Measurements from ENCODE around the gene LDLRAD1. TPM values are rescaled to one million over a fixed set of nuclear protein-coding genes. Genes with fewer than 3 reads are reported as not detected.
"Not testable (repeated sequence)": the region's sequence is repeated elsewhere in the genome, so short reads cannot be mapped to it uniquely, and the experiment has no call there.

The LDLRAD1 gene
- total and polyA plus RNA-seq, 8 donors: 0.12 to 0.40 TPM; not detected in 6

DNA sequence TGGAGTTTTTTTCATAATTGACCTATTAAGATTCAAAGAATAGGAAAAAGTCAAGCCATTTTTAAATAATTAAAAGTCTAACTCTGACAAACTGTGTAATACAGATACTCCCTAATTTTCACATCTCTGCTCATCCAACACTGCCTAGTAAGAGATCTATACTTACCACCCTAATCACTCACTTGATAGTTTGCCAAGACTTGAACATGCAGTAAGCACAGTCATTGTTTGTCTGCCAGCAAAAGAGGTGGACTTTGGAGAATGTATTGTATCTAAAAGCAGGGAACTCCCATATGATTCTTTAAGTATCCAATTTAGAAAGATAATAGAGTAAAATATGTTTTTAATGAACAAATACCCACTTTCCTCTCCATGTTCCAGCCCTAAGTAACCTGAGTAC lies 19.5 kb upstream of the LDLRAD1 start:
- H3K9me3 ChIP-seq: no peaks in the 10 kb centered on the region
- no peak for DNase-seq
- no peak overlapping the region for H3K4me3 ChIP-seq
- H3K27me3 ChIP-seq: no peaks in the 10 kb centered on the region
- TF ChIP-seq, protein P1, sequence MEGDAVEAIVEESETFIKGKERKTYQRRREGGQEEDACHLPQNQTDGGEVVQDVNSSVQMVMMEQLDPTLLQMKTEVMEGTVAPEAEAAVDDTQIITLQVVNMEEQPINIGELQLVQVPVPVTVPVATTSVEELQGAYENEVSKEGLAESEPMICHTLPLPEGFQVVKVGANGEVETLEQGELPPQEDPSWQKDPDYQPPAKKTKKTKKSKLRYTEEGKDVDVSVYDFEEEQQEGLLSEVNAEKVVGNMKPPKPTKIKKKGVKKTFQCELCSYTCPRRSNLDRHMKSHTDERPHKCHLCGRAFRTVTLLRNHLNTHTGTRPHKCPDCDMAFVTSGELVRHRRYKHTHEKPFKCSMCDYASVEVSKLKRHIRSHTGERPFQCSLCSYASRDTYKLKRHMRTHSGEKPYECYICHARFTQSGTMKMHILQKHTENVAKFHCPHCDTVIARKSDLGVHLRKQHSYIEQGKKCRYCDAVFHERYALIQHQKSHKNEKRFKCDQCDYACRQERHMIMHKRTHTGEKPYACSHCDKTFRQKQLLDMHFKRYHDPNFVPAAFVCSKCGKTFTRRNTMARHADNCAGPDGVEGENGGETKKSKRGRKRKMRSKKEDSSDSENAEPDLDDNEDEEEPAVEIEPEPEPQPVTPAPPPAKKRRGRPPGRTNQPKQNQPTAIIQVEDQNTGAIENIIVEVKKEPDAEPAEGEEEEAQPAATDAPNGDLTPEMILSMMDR (IDR thresholded peaks at IDR 0.05): no peak
- TF ChIP-seq POLR2AphosphoS5 (IDR thresholded peaks at IDR 0.05) (no peak), EP300 (IDR thresholded peaks at IDR 0.05) (no peak), POLR2A (IDR thresholded peaks at IDR 0.05) (no peak)
- no peak overlapping the region for H3K27ac ChIP-seq
- H3K36me3 ChIP-seq: peaks cover 72 to 100% (median 100%) of the 10 kb centered on the region in 4 donors
- H3K4me1 ChIP-seq: peaks cover 0 to 5% (median 0%) of the 10 kb centered on the region in 4 donors
- intact Hi-C loops (cut with DNase I; ENCODE audit: low total_unique reads): no loop called here

DNA sequence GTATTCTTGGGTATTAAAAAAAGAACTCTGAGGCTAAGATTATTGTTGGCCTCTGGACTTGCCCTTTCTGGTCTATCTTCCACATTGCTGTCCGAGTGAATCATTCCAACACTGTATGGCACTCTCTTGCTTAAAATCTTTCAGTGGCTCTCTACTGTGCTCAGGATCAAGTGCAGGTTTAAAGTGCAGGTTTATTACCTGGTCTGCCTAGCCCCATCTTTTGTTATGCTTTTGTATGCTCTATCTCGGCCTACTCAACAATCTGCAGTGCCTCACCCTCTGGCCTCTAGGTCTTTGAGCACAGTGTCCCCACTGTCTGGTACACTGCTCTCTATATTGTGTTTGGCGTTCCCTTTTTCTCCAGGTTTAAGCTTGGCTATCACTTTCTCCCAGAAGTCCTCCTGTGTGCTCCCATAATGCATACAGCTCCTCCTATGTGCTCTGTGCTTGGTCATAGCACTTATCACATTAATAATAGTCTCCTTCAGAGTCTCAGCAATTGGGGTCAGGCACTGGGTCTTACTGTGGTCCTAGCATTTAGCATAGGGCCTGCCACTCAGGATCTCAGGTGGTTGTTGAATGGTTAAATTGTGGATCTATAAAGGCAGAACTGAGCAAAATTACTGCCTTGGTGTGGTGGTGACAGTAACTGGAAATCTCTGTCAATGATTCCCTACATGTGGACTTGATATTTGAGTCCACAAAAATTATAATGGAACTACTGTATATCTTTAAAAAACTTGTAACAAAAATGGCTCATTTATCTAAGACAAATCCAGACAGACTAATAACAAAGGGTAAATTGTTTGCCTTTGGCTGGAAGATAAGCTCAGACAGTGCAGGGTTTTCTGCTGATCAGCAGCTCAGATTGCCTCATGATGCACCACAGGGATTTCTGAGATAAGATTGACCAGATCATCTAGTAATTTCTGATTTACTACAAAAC lies 10.6 kb upstream of the LDLRAD1 start:
- Histone ChIP-seq H3K27me3 (no peaks in the 10 kb centered on the region), H3K9me3 (no peaks in the 10 kb centered on the region), H3K27ac (no peak overlapping the region), H3K4me3 (no peak overlapping the region), H3K36me3 (peaks cover 21 to 46% (median 40%) of the 10 kb centered on the region in 4 donors), H3K4me1 (peaks cover 0 to 8% (median 0%) of the 10 kb centered on the region in 4 donors)
- TF ChIP-seq POLR2A (IDR thresholded peaks at IDR 0.05) (no peak), POLR2AphosphoS5 (IDR thresholded peaks at IDR 0.05) (no peak), EP300 (IDR thresholded peaks at IDR 0.05) (no peak)
- TF ChIP-seq, protein P1 (IDR thresholded peaks at IDR 0.05): no peak
- intact Hi-C loops (cut with DNase I; ENCODE audit: low total_unique reads): no loop called here
- WGBS, 5 donors: 50 to 75% (median 62%) methylated on average over 3 of the region's 3 CpGs
- DNase-seq: no peak

DNA sequence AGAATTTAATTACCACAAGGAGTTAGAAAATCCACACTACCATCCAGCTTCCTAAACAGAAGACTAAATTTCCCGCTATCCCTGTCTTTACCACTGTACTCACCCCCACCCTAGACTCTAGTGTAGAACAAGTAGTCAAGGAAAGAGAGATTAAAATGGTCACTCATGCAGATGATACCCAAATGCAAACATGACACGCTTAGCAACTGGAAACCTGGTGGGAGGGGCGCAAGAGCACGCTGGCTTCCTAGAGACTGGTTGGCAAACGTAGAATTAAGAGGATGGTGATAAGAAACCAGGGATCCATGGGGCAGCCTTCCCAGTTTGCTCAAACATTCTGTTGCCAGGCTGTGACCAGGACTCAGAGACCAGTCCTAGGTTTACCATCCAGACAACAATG lies 9.9 kb upstream of the LDLRAD1 start:
- peak in 1 of 2 donors; percentile 63 for DNase-seq
- peaks cover 16 to 39% (median 33%) of the 10 kb centered on the region in 4 donors for H3K36me3 ChIP-seq
- TF ChIP-seq EP300 (IDR thresholded peaks at IDR 0.05) (no peak), POLR2A (IDR thresholded peaks at IDR 0.05) (no peak), POLR2AphosphoS5 (IDR thresholded peaks at IDR 0.05) (no peak)
- TF ChIP-seq, protein P1 (IDR thresholded peaks at IDR 0.05): no peak
- peaks cover 0 to 8% (median 0%) of the 10 kb centered on the region in 4 donors for H3K4me1 ChIP-seq
- no peak overlapping the region for H3K27ac ChIP-seq
- H3K27me3 ChIP-seq: no peaks in the 10 kb centered on the region
- 50 to 67% (median 62%) methylated on average over 5 of the region's 5 CpGs for WGBS, 5 donors
- intact Hi-C loops (cut with DNase I; ENCODE audit: low total_unique reads): no loop called here
- H3K4me3 ChIP-seq: no peak overlapping the region
- no peaks in the 10 kb centered on the region for H3K9me3 ChIP-seq

- H3K27me3 ChIP-seq; H3K27ac ChIP-seq; H3K36me3 ChIP-seq; H3K9me3 ChIP-seq; H3K4me1 ChIP-seq; intact Hi-C loops (cut with DNase I; ENCODE audit: low total_unique reads); DNase-seq; H3K4me3 ChIP-seq: not testable (repeated sequence)
- WGBS, 5 donors: 93 to 100% (median 97%) methylated on average over 1 of the region's 1 CpG
Observed at GRCh38 chr1:54024811-54025210, 6.8 kb upstream of the LDLRAD1 start.

- intact Hi-C loops (cut with DNase I; ENCODE audit: low total_unique reads): no loop called here
- WGBS, 5 donors: 56 to 74% (median 61%) methylated on average over 2 of the region's 2 CpGs
- no peak for TF ChIP-seq POLR2A (IDR thresholded peaks at IDR 0.05)
- TF ChIP-seq, protein P1 (IDR thresholded peaks at IDR 0.05): no peak
- no peak for TF ChIP-seq POLR2AphosphoS5 (IDR thresholded peaks at IDR 0.05)
- TF ChIP-seq EP300 (IDR thresholded peaks at IDR 0.05): no peak
- Histone ChIP-seq H3K9me3 (no peaks in the 10 kb centered on the region), H3K4me1 (peaks cover 0 to 8% (median 0%) of the 10 kb centered on the region in 4 donors), H3K4me3 (no peak overlapping the region), H3K27me3 (no peaks in the 10 kb centered on the region), H3K27ac (no peak overlapping the region), H3K36me3 (peaks cover 0 to 4% (median 0%) of the 10 kb centered on the region in 4 donors)
- DNase-seq: no peak
Observed at GRCh38 chr1:54024358-54024757, 6.4 kb upstream of the LDLRAD1 start.

DNA sequence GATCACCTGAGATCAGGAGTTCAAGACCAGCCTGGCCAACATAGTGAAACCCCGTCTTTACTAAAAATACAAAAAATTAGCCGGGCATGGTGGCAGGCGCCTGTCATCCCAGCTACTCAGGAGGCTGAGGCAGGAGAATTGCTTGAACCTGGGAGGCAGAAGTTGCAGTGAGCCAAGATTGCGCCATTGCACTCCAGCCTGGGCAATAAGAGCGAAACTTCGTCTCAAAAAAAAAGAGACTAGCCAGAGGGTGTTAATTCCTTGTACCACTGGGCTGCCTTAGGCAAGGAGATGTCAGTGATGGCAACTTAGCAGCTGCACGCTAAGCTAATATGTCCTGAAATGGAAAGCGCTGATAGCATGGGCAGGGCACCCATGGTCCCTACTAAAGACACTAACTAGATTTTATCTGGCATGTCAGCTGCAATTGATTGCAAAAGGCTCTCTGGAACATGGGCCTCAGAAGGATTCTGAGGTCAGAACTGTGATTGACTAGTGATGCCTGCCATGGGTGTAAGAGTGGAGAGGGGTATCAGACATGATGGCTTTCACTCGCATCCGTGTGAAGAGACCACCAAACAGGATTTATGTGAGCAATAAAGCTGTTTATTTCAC lies 1.7 kb upstream of the LDLRAD1 start:
- intact Hi-C loops (cut with DNase I; ENCODE audit: low total_unique reads); H3K36me3 ChIP-seq; H3K27ac ChIP-seq; H3K4me3 ChIP-seq; H3K9me3 ChIP-seq; DNase-seq; H3K27me3 ChIP-seq: not testable (repeated sequence)
- 91 to 94% (median 92%) methylated on average over 10 of the region's 10 CpGs for WGBS, 5 donors
- H3K4me1 ChIP-seq: peaks cover 0 to 12% (median 7%) of the 10 kb centered on the region in 4 donors

Measured in stomach (tissue), 9 donors.